ENCODE data around the gene FPR3.

- TF ChIP-seq CTCF (IDR thresholded peaks at IDR 0.05) (no peak), EZH2 (IDR thresholded peaks at IDR 0.05; ENCODE audit: borderline replicate concordance, insufficient read depth, low read depth, low read length, poor library complexity, severe bottlenecking) (no peak)
Measured at GRCh38 chr19:51780270-51780669, 14.7 kb upstream of the FPR3 start.
